Ascending aorta (tissue), 2 donors: ENCODE data around the gene FOXN1. TPM values are rescaled to one million over a fixed set of nuclear protein-coding genes. Genes with fewer than 3 reads are reported as not detected.
A peak's percentile ranks its signal among the peaks of the same experiment; 100 is the strongest.

Experiments
- DNase-seq, 2 donors: peaks; one replicate each; pipeline ENCODE4 v3.0.0-alpha.2; 2019; ENCODE audit warnings: low spot score in 2 of 2
- H3K27ac ChIP-seq, 2 donors: fragments of 200-600 bp; sonication (generic); one replicate each; pipeline ENCODE4 v1.5.1; 2016 to 2017; ENCODE audit warnings: mild to moderate bottlenecking in 1 of 2
- H3K27me3 ChIP-seq: fragments of 200-600 bp; sonication (generic); one replicate; pipeline ENCODE4 v1.5.1; 2017
- H3K36me3 ChIP-seq, 2 donors: fragments of 200-600 bp; sonication (generic); one replicate each; pipeline ENCODE4 v1.5.1; 2016
- H3K4me1 ChIP-seq, 2 donors: fragments of 200-600 bp; sonication (generic); one replicate each; pipeline ENCODE4 v1.5.1; 2016 to 2017; ENCODE audit warnings: mild to moderate bottlenecking in 1 of 2
- H3K4me3 ChIP-seq, 2 donors: fragments of 200-600 bp; sonication (generic); one replicate each; pipeline ENCODE4 v1.5.1; 2016 to 2017; ENCODE audit warnings: mild to moderate bottlenecking in 1 of 2
- H3K9me3 ChIP-seq, 2 donors: fragments of 200-600 bp; sonication (generic); one replicate each; pipeline ENCODE4 v1.5.1; 2016
- intact Hi-C: fragments of 100-400 bp; cut with DNase I; formaldehyde crosslinking; loops from one replicate; pipeline ENCODE4 v1.15.1; 2023
- total RNA-seq: library from RNA; depleted of rRNA; stranded (reverse); fragments of >200 nt; gene quantifications from one replicate; pipeline ENCODE4 v1.1.0, GENCODE V29; 2016
- TF ChIP-seq, protein P1 (sequence below), 3 experiments: fragments of 200-600 bp in 2 of 3; fragments of 450-650 bp in 1 of 3; sonication (generic) in 2 of 3; IDR thresholded peaks; one replicate each; pipeline ENCODE4 v1.5.1; 2016 to 2019; ENCODE audit warnings: antibody characterized with exemption in 3 of 3, mild to moderate bottlenecking in 1 of 3, moderate library complexity in 1 of 3

FOXN1 gene
- total RNA-seq, 1 donor from 2014 or later: not detected

DNA sequence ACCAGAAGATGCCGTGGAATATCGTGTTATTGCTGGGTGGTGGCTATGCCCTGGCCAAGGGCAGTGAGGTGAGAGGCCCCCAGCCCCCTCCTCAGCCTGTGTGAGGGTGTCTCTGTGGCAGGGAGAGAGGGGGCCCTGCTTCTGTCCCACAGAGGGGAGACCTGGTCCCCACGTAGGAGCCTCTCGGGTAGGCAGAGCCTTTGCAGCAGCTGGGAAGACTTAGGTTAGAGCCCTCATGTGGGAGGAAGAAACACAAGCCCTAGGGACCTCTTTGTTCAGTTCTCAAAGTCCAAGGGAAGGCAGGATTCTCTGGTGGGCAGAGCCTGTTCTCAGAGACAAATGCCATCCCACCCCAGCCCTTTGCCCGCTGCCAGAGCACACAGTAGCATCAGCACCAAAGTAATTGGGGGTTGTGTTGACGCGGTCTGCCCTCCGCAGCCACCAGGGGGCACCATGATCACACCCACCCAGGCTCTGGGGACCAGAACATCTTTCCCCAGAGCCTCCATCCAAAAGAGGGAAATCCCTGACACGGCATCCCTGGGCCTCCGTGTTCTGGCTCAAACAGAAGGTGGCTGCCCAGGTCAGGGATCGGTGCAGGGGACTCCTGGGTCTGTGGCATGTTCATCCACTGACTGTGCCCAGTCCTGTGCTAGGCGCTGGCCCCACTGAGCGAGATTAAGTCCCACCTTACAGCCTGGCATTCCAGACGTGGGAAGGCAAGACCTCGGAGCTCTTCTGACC lies 11.5 kb upstream of the FOXN1 start:
- intact Hi-C loops: loop anchor here (1.0 to 2.0 kb wide), 2 partner anchors 46 to 116 kb away; no protein-coding TSS in a partner anchor
- Histone ChIP-seq H3K9me3 (no peaks in the 10 kb centered on the region), H3K27me3 (no peaks in the 10 kb centered on the region), H3K27ac (no peak overlapping the region), H3K4me1 (no peaks in the 10 kb centered on the region), H3K4me3 (no peak overlapping the region), H3K36me3 (no peaks in the 10 kb centered on the region)
- TF ChIP-seq, protein P1, sequence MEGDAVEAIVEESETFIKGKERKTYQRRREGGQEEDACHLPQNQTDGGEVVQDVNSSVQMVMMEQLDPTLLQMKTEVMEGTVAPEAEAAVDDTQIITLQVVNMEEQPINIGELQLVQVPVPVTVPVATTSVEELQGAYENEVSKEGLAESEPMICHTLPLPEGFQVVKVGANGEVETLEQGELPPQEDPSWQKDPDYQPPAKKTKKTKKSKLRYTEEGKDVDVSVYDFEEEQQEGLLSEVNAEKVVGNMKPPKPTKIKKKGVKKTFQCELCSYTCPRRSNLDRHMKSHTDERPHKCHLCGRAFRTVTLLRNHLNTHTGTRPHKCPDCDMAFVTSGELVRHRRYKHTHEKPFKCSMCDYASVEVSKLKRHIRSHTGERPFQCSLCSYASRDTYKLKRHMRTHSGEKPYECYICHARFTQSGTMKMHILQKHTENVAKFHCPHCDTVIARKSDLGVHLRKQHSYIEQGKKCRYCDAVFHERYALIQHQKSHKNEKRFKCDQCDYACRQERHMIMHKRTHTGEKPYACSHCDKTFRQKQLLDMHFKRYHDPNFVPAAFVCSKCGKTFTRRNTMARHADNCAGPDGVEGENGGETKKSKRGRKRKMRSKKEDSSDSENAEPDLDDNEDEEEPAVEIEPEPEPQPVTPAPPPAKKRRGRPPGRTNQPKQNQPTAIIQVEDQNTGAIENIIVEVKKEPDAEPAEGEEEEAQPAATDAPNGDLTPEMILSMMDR (IDR thresholded peaks at IDR 0.05): peak; percentile 64 to 91 (median 69)
- peak in 1 of 2 donors; percentile 75 for DNase-seq

DNA sequence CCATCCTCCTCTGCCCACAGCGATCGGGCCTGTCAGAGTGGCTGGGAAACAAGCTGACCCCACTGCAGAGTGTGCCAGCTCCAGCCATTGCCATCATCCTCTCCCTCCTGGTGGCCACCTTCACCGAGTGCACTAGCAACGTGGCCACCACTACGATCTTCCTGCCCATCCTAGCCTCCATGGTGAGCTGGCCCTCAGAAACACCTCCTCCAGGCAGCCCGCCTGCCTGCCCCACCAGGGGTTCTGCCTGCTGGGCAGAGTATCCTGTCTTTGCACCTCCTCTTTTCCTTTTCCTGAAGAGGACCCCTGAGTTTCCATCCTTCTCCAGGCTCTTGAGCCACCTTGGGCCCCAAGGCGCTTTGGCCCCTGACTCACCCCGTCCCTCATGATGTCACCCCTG lies 10.5 kb upstream of the FOXN1 start:
- H3K36me3 ChIP-seq: no peaks in the 10 kb centered on the region
- TF ChIP-seq, protein P1 (IDR thresholded peaks at IDR 0.05): no peak
- H3K4me3 ChIP-seq: no peak overlapping the region
- no peaks in the 10 kb centered on the region for H3K9me3 ChIP-seq
- DNase-seq: no peak
- no peaks in the 10 kb centered on the region for H3K27me3 ChIP-seq
- no peak overlapping the region for H3K27ac ChIP-seq
- intact Hi-C loops: loop anchor here (2.0 kb wide), 1 partner anchor 115 kb away; no protein-coding TSS in a partner anchor
- H3K4me1 ChIP-seq: no peaks in the 10 kb centered on the region

DNA sequence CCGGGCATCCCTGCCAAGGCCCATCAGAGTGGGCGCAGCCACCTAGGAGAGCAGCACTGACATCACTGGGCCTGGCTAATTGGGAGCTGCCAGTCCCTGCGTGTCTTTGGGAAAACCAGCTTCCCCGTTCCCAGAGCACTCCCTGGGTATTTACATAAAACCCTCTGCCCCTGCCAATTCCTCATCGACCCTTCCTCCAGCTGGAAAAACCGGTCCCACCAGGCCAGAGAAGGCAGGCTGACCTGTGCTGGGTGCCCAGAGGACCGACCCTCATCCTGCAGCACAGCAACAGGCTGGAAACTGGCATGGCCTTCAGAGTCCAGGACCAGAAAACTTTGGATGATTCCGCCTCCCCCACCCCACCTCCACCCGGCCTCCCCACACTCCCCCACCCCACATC lies 8.2 kb upstream of the FOXN1 start:
- TF ChIP-seq, protein P1 (IDR thresholded peaks at IDR 0.05): no peak
- intact Hi-C loops: no loop called here
- no peaks in the 10 kb centered on the region for H3K27me3 ChIP-seq

DNA sequence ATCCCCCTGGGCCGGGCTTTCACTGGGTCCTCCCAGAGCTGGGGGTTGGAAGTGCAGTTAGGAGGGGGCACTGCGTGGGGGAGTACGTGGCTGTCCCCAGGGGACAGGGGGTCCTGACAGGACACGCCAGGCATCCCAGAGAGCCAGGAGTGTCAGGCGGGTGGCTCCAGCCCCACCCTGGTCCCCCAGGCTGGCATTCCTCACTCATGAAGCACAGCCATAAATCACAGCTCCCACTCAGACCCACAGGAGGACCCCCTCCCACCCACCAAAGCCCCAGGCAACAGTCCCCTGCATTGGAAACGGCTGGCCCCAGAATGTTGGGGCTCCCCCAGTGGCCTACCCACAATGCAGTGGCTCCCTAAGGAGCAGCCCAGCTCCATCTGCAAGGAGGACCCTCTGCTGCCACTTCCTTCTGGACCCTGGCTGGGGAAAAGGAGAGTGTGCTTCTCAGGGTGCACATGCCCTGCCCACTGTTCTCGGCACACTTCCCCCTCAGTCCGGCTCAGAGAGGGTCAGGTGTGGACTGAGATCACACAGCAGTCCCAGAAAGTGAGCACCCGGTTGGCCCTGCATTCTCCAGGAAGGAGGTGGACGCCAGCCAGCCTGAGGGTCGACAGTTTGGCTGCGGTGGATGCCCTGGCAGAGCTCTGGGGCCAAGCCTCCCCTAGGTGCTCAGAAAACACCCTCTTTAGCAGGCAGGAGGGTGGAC lies 7.3 kb upstream of the FOXN1 start:
- Histone ChIP-seq H3K4me3 (no peak overlapping the region), H3K9me3 (no peaks in the 10 kb centered on the region), H3K27me3 (no peaks in the 10 kb centered on the region), H3K36me3 (no peaks in the 10 kb centered on the region), H3K4me1 (no peaks in the 10 kb centered on the region), H3K27ac (no peak overlapping the region)
- no peak for DNase-seq
- intact Hi-C loops: no loop called here
- TF ChIP-seq, protein P1 (IDR thresholded peaks at IDR 0.05): no peak

More for the DNA sequence above, 8.2 kb upstream of the FOXN1 start:
- no peaks in the 10 kb centered on the region for H3K9me3 ChIP-seq
- no peak for DNase-seq
- no peak overlapping the region for H3K4me3 ChIP-seq
- H3K4me1 ChIP-seq: no peaks in the 10 kb centered on the region
- no peaks in the 10 kb centered on the region for H3K36me3 ChIP-seq
- no peak overlapping the region for H3K27ac ChIP-seq

DNA sequence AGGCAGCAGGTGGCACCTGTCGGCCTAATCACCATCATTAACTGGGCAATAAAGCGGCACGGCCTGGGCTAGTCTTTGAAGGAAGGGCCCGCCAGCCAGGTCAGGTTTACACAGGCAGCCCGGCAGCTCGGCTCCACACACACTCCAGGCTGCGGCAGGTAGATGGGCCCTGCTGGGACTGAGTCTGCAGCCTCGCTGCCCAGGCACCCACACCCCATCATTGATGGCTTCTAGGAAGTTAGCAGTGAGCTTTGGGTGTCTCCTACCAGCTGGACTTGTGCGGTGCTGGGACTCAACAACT lies 6.8 kb upstream of the FOXN1 start:
- Histone ChIP-seq H3K4me1 (no peaks in the 10 kb centered on the region), H3K4me3 (no peak overlapping the region), H3K36me3 (no peaks in the 10 kb centered on the region), H3K27me3 (no peaks in the 10 kb centered on the region), H3K9me3 (no peaks in the 10 kb centered on the region), H3K27ac (no peak overlapping the region)
- TF ChIP-seq, protein P1 (IDR thresholded peaks at IDR 0.05): no peak
- intact Hi-C loops: no loop called here
- no peak for DNase-seq
